Gastrocnemius medialis (tissue), 4 donors: ENCODE measurements around the gene BET1L.

ENCODE experiments used
- CTCF ChIP-seq, 5 experiments: fragments of 450-650 bp in 3 of 5; fragments of 200-600 bp in 2 of 5; sonication (generic) in 2 of 5; IDR thresholded peaks in 4 of 5; conservative IDR thresholded peaks in 1 of 5; 1 replicate in 4 of 5; 2 replicates in 1 of 5; pipeline ENCODE4 v1.5.1; 2016 to 2019; ENCODE audit warnings: antibody characterized with exemption in 5 of 5, mild to moderate bottlenecking in 3 of 5, moderate library complexity in 3 of 5
- POLR2A ChIP-seq, 2 donors: fragments of 450-650 bp; IDR thresholded peaks; one replicate each; pipeline ENCODE4 v1.6.1; 2017; ENCODE audit warnings: antibody characterized with exemption in 2 of 2, mild to moderate bottlenecking in 2 of 2, moderate library complexity in 2 of 2

DNA sequence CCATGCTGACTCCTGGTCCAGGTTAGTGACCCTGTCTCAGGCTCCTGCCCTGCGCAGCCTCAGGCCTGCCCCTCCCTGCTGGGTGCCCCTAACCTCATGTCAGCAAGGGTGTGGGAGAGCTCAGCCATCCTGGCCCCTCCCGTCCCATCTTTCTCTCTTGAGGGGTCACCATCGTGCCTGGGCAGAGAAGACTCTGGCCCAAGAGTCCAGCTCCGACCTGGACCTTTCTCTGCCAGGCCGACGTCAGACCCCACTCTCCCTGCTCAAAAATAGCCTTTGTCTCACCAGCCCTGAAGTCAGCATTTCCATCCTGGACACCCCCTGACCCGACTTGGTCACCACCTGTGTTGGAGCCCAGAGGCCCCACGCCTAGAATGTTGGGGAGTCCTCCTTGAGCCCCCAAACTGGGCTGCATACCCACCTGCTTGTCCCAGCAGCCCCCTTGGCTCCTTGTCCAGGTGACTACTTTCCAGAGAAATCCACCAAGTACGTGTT lies 9.4 kb downstream of the BET1L start:
- TF ChIP-seq CTCF (IDR thresholded peaks at IDR 0.05 in 4 of 5, conservative IDR thresholded peaks at IDR 0.05 in 1 of 5) (no peak), POLR2A (IDR thresholded peaks at IDR 0.05) (no peak)
